GM12801 (cell line): Measurements from ENCODE around the gene AEBP2.

ENCODE experiments used
- CTCF ChIP-seq: IDR thresholded peaks from one replicate; pipeline ENCODE4 v1.5.1; 2011; ENCODE audit warnings: control low read depth; ENCODE audit not compliant: insufficient read length; ENCODE audit errors: extremely low read depth

Gene AEBP2

DNA sequence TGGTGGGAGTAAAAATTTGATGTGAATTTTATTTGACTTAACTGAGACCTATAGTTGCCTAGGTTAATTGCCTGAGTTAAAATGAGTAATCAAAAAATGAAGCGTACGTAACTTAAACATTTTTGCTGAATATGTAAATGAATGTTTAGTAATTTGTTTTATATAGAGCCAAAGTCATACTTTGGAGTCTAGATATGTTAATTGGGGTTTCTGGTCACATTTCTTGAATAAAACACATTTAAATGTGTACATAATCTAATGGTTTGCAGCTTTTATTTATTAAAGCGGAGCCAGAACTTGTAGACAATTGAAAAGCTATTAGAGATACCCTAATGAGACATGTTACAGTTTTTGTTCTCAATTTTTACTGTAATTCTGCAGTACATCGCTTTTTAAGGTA lies 71.2 kb downstream of the AEBP2 start:
- no peak for TF ChIP-seq CTCF

GRCh38 chr12:19515179-19515578 lies 75.9 kb downstream of the AEBP2 start:
- TF ChIP-seq CTCF: no peak

DNA sequence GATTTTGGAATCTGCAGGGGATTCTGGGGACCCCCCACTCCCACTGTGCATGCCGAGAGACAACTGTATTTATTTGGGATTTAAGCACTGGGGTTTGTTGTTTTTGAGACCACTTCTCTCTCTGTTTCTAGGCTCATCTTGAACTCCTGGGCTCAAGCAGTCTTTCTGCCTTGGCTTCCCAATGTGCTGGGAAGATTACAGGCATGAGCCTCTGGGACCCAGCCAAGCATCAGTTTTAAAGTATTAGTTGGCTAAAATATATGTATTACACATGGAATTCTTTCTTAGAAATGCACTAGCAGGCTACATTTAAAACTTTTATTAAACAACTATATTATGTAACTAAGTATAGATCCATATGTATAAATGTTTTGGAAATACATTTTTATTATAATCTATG lies 78.3 kb downstream of the AEBP2 start:
- TF ChIP-seq CTCF: no peak

- TF ChIP-seq CTCF: no peak
These were observed 78.9 kb downstream of the AEBP2 start for GRCh38 chr12:19518209-19518608.

GRCh38 chr12:19520646-19521415 lies 81.5 kb downstream of the AEBP2 start:
- no peak for TF ChIP-seq CTCF

- TF ChIP-seq CTCF: no peak
These were observed 86.0 kb downstream of the AEBP2 start for GRCh38 chr12:19525274-19525673.

- no peak for TF ChIP-seq CTCF
These were observed 88.6 kb downstream of the AEBP2 start for GRCh38 chr12:19527866-19528265.

- no peak for TF ChIP-seq CTCF
These were observed 89.5 kb downstream of the AEBP2 start for GRCh38 chr12:19528750-19529149.
